OCI-M2 (cell line): ENCODE results near the gene PACS1.
"Not testable (repeated sequence)": the region's sequence is repeated elsewhere in the genome, so short reads cannot be mapped to it uniquely, and the experiment has no call there.

Experiments used
- DNase-seq: peaks from one replicate; lab custom pipeline; 2025; ENCODE audit not compliant: unreplicated experiment; lab: John Stamatoyannopoulos, UW

PACS1 gene

DNA sequence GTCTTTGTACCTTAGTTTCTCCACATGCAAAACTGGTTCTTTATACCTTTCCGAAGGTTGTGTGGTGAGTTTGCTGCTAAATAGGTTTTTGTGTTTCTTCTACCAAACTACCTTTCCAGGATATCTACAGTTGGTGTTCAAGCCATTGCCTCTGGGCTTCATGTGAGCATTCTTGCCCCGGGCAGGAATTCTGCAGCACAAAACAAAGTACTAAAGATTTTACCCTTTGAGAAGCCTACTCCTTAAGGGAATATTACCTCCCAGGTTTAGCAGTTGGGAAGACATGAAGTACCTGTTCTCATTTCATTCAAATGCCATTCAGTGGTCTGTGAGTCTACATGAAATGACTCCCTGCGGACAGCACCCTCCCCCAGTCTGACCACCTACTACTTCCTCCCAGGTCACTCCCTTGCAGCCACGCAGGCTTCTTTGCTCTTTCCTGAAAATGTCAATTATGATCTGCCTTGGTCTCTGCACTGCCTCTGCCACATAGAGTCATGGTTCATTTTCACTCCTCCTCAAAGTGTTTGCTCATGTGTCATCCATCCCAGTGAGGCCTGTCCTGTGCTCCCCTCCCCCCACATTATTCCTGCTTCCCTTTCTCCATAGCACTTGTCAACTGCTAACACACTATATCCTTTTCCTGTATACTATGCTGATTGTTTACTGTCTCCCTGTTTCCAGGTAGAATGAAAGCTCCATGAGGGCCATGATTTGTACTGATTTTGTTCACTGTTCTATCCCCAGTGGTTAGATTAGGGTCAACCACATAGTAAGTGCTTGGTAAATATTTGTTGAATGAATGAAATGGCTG lies 36.9 kb downstream of the PACS1 start:
- DNase-seq: no peak

DNA sequence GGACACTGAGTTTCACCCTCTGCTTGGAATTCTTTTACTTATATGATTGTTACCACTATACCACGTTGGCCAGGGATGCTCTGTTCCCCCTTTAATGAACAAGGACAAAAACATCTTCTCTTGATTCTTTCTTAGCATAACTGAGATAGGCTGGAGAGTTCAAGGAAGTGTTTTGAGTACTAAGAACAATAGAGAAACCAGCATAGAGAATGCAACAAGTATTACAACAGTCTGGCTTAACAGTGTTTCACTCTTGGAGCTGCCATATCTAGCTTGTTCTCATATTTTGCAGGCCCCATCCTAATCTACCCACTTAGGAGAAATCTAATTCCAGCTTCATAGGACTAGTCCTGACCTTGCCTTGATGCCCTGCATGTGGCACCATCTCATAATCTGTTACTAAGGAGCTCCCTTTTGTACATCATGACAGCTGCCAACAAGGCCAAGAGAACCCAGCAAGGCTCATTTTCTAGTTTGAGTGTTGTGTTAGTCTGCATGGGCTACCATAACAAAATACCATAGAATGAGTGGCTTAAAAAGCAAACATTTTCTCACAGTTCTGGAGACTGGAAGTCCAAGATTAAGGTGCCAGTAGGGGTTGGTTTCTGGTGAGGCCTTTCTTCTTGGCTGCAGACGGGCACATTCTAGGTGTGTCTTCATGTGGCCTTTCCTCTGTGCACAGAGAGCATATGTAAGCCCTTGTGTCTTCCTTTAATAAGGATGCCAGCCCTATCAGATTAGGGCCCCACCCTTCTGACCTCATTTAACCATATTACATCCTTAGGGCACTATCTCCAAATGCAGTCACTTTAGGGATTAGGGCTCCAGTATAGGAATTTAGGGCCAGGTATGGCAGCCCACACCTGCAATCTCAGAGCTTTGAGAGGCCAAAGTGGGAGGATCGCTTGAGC lies 37.8 kb downstream of the PACS1 start:
- no peak for DNase-seq

DNA sequence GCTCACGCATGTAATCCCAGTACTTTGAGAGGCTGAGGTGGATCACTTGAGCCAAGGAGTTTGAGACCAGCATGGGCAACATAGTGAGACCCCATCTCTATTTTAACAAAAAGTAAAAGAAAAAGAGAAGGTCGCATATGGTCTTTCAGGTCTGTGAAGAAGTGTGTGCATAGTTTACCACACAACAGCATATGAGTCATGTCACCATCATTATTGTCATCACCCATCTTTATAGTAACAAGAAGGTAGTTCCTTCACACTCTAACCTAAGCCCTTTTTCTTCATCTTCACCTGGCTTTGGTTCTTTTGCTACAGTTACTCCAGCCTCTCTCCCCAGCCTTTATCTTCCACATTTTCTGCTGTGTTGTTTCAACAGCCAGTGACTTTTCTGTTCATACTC lies 39.2 kb downstream of the PACS1 start:
- DNase-seq: no peak

DNA sequence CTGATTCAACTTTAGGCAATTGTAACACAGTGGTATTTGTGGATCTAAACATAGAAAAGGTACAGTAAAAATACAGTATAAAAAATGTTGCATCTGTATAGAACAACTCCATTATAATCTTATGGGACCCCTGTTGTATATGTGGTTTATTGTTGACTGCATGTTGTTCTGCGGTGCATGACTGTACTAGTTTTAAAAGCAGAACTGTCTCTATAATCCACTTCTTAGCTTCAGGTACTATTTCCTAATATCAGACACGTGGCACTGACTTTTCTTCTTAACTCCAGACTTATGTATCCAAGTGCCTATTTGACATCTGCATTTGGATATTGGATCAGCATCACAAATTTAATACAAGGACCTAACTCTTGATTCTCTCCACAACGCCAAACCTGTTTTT lies 41.1 kb downstream of the PACS1 start:
- no peak for DNase-seq

DNA sequence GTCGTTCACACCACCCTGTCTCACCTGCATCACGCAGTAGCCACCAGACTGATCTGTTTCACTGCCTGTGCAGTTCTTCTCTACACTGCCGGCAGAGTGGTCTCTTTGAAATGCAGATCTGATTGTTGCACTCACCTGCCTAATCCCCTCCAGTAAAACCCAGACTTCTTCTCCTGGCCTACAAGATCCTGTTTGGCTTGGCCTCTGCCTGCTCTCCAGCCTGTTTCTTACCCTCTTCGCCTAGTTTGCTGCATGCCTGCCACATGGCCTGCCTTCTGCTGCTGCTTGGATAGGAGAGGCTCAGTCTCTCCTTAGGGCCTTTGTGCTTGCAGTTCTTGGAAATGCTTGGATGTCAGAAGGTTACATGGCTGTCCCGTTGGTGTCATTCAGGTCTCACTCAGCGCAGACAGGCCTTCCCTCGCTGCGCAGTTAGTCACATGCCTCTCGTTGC lies 42.0 kb downstream of the PACS1 start:
- DNase-seq: no peak

DNA sequence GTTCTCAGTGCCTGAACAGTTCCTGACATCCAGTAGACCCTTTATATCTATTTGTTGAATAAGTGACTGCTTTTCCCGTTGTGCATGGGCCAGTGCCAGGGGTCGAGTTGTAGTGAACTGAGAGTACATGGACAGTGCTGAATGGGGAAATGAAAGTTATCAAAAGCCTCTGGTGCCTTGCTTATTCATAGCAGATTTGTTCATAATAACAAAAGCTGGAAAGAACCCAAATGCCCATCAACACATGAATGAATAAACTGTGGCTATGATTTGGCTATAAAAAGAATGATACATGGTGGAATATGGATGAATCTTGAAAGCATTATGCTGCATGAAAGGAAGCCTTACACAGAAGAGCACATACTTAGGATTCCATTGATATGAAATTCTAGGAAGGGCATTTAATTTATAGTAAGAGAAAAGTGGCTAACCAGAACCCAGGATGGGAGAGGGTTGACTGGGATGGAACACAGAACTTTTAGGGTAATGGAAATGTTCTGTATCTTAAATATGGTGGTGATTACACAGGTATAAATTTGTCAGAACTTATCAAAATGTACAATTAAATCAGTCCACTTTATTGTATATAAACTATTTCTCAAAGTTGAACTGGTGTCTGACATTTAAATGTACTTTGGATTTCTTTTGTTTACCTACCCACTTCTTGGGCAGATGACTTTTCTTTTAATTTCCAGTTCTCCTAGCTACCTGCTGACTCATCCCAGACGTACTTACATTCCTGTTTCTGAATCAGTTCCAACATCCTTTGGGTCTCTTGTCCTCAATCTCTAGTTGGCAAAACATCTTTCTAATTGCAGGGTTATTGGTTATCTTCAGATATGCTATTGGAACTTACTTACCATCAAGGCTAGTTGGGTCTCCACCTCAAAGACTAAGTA lies 42.8 kb downstream of the PACS1 start:
- no peak for DNase-seq

DNA sequence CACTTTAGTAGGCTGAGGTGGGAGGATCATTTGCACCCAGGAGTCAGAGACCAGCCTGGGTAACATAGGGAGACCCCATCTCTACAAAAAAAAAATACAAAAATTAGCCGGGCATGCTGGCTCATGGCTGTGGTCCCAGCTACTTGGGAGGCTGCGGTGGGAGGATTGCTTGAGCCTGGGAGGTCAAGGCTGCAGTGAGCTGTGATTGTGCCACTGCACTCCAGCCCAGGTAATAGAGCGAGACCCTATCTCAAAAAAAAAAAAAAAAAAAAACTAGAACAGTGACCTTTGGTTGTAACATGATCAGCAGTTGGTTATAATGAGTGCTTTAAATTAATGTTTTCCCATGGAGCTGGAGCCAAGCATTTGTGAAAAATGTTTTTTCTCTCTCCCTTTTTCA lies 44.9 kb downstream of the PACS1 start:
- DNase-seq: not testable (repeated sequence)

DNA sequence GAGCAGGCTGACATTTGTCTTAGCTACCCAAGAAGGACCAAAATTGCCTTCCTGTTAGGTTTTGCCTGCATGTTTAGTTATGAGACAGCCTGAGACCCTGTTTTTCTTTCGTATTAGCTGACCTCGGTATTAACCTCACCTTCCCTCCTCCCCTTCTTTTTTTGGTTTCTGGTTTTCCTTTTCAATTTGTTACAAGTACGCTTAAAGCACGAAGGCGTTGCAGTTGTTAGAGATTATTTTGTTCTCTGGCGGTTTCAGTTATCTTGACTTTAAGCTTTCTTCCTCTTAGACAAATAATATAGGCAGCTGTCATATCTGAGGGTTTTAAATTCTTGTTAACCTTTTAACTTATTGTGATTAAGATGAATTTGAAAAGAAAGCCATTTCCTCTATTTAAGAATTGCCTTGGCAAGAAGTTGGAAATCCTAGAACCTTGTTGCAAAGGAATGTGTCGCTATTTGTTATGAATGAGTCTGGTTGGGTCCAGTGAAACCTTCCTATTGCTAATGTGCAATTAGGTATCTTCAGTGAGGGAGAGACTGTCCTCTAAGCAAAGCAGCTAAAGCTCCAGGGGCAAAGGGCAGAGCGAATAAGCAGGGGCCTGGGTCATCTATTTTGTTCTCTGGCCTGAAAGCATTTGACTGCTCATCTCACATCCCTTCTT lies 45.7 kb downstream of the PACS1 start:
- DNase-seq: no peak

DNA sequence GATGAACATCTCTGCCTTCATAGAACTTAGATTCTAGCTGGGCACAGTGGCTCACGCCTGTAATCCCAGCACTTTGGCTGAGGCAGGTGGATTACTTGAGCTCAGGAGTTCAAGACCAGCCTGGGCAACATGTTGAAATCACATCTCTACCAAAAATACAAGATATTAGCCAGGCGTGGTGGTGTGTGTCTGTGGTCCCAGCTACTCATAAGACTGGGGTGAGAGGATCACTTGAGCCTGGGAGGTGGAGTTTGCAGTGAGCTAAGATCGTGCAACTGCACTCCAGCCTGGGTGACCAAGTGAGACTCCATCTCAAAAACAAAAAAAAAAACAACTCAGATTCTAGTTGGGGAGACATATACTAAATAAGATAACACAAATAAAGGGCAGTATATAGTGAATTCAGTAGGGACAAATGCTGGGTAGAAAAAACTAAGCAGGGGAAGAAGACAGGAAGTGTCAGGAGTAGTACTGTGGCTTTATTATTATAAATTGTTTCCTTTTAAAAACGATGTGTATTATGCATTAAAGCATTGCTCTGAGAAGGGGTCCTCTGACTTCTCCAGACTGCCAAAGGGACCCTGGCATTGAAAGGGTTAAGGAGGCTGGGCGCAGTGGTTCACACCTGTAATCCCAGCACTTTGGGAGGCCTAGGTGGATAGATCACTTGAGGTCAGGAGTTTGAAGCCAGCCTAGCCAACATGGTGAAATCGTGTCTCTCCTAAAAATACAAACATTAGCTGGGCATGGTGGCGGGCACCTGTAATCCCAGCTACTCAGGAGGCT lies 46.7 kb downstream of the PACS1 start:
- no peak for DNase-seq

DNA sequence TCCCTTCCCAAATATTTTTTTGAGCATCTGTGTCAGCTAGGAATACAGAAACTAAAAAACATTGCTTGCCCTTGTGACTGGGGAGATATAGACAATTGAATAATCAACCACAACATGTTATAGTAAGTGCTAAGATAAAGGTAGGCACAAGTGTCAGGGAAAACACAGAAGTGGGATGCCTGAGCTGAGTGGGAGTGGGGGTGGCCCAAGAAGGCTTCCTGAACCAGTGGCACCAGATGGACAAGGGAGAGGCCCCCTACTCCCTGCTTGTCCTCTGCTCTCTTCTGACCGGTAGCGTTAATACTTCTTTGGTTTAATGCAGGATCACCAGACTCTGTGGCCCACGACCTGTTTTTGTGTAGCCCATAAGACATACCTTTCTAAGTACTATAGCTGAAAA lies 48.8 kb downstream of the PACS1 start:
- DNase-seq: no peak

DNA sequence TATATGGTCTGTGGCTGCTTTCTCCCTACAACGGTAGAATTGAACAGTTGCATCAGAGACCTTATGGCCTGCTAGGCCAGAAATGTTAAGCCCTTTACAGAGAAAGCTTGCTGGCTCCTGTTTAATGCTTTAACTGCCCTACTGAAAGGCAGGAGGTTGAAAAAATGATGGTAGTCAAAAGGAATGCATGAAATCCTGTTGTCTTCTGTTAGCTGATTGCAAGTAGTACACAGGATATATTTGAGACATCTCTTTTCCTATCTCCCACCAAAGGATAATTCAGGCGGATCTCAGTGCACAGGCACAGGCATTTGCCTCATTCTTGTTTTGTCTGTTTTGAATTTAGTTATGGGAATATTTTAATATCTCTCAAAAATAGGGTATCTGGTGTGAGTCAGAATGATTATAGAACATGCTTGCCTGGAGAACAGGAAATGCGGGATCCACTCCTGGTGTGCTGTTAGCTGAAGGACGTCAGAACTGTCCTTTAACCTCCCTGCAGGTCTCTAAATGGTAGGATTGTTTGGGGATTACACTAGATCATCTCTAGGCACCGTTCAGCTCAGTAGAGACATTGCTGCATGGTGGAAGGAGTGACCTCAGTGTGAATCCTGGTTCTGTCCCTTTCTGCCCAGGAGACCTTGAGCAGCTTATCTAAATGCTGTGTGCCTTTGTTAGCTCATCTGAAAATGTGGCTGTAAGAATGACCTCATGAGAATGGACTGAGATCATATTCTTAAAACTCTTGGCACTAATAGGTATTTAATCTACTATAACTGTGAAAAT lies 49.5 kb downstream of the PACS1 start:
- DNase-seq: no peak

DNA sequence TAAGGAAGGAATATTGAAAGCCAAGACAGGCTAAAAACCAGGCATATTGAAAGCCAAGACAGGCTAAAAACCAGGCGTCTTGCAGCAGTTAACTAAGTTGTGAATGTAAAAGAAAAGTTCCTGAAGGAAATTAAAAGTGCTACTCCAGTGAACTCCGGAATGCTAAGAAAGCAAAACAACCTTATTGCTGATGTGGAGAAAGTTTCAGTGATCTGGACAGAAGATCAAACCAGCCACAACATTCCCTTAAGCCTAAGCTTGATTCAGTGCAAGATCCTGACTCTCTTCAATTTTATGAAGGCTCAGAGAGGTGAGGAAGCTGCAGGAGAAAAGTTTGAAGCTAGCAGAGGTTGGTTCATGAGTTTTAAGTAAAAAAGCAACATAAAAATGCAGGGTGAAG lies 51.4 kb downstream of the PACS1 start:
- no peak for DNase-seq

DNA sequence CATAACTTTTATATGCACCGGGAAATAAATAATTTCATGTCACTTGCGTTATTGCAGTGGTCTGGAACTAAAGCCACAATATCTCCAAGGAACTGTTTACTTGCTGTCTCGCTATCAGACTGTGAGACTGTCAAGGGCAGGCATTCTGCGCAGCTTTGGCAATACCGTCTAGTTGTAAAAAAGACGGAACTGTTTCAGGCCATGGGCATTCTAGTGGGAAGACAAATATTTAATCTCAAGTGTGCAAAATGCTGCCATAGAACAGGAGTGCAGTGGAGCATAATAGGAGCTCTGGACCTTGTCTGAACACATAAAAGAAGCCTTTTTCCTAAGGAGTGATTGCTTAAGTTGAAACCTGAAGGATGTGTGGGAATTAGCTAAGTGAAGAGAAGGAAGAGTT lies 53.8 kb downstream of the PACS1 start:
- no peak for DNase-seq

DNA sequence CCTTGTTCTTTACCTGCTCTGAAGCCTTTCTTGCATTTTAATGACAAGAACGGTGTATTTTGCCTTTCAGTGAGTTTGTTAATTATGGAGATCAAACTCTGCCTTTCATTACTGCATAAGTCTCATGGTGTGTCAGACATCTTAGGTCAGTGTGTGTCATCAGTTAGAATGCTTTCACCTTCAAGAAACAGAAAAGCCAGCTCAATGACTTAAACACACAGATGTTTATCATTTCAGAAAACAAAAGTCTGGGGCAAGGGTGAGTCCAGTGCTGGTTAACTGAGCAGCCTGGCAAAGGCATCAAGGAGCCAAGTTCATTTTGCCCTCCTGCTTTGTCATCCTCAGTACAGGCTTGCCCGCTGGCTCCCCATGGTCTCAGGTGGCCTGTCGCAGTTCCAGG lies 54.5 kb downstream of the PACS1 start:
- DNase-seq: no peak

DNA sequence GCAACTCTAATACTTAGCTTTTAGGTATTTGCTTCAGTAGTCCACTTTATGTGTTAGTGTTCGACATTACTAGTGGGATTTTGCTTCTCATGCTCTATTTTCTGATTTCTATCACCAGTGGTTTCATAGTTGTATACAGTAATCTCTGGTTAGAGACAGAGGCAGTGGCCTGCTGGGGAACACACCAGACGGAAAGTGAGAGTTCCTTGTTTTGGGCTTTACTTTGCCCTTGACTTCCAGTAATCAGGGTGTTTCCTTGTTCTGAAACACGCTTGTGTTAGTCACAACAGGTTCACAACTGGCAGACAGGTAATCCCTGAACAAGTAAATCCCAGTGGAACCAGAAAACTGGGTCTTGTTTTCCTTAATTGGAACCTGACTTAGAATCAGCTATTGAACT lies 56.0 kb downstream of the PACS1 start:
- DNase-seq: no peak

DNA sequence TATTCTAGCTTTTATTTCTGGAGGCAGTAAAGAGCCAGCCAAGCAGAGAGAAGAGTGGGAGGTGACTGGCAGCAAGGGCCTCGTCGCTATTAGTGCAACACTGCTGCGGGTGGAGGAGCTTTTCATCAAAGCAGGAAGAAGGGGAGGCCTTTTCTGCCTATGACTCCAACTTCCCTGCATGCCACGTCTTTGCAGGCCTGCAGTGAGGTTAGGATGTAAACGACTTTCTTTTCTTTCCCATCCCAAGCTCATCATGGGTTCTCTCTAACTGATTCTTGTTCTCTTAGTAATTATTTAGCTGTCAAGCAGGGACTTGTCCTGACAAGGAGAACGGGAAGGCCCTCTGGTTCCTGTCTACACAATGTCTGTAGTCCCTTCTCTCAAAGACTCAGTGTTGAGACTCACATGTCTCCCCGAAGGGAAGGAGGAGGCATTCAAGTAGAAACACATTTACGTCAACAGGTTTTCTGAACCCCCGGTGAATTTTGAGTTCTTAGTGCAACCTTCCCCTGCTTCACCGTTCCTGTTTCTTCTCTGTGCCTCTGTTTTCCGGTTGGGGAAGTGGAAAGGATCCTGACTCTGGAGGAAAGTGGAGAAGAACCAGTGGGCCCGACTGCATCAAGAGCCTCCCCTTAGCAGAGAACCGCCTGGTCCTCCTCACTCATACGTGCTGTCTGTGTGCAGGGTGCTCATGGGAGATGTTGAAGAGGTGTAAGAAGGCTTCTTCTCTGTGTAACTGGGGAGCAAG lies 56.9 kb downstream of the PACS1 start:
- no peak for DNase-seq

DNA sequence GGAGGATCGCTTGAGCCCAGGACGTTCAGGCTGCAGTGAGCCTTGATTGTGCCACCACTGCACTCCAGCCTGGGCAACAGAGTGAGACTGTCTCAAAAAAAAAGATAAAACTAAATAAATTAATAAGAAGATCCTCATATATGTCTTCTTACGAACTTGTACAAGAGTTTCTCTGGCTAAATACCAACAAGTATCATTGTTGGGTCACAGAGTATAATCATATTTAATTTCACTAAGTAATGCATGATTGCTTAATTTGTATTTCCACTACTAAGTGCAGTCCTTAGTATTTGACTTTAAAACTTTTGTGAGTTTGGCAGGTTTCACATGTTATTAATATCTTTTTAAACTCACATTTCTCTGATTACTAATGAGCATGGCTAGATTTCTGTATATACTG lies 60.9 kb downstream of the PACS1 start:
- no peak for DNase-seq

DNA sequence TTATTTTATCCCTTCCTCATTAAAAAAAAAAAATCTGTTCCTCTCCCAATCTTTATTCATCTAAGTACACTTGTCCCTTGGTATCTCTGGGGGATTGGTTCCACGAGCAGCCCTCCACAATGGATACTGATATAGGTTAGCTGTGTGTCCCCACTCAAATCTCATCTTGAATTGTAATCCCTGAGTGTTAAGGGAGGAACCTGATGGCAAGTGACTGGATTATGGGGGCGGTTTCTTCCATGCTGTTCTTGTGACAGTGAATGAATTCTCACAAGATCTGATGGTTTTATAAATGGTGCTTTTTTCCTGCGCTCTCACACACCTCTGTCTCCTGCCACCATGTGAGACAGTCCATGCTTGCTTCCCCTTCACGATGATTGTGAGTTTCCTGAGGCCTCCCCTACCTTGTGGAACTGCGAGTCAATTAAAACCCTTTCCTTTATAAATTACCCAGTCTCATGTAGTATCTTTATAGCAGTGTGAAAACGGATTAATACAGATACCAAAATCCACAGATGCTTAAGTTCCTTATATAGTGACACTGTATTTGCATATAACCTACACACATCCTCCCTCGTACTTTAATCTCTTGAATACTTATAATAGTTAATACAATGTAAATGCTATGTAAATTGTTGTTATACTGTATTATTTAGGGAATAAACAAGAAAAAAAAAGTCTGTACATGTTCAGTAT lies 62.0 kb downstream of the PACS1 start:
- DNase-seq: no peak
